ENCODE data around the gene STK16.
"Not testable (repeated sequence)": the region's sequence is repeated elsewhere in the genome, so short reads cannot be mapped to it uniquely, and the experiment has no call there.

STK16 gene

GRCh38 chr2:219245148-219245898, at the start of gene STK16, which contains the start of gene GLB1L:
STK16 (plus strand) TSS chr2:219245479; CDS start chr2:219246000, 521 bp downstream.
GLB1L (minus strand) TSS chr2:219245444; CDS start chr2:219243573, 1,871 bp downstream.
- H3K4me1 ChIP-seq (ENCODE audit: low read depth, poor library complexity, severe bottlenecking): peaks cover 29% of the 10 kb centered on the region
- H3K27me3 ChIP-seq (ENCODE audit: insufficient read depth, low read depth): no peaks in the 10 kb centered on the region

GRCh38 chr2:219197388-219197787, 47.9 kb upstream of the STK16 start:
- H3K4me1 ChIP-seq (ENCODE audit: low read depth, poor library complexity, severe bottlenecking): no peaks in the 10 kb centered on the region
- no peaks in the 10 kb centered on the region for H3K36me3 ChIP-seq (ENCODE audit: insufficient read depth)
- no peaks in the 10 kb centered on the region for H4K20me1 ChIP-seq (ENCODE audit: insufficient read depth)
- no peak overlapping the region for H3K4me3 ChIP-seq (IDR thresholded peaks at IDR 0.05; ENCODE audit: insufficient read depth, low read depth, low read length)
- H3K79me2 ChIP-seq (ENCODE audit: insufficient read depth, low read depth): no peaks in the 10 kb centered on the region
- H3K27me3 ChIP-seq (ENCODE audit: insufficient read depth, low read depth): no peaks in the 10 kb centered on the region; the same call in 1 of the 2 replicates
- H3K27ac ChIP-seq: no peak overlapping the region
- H3K9ac ChIP-seq: no peak overlapping the region
- H3K4me2 ChIP-seq: no peak overlapping the region
- no peak overlapping the region for H2AFZ ChIP-seq (ENCODE audit: low read depth)
- no peak for TF ChIP-seq CTCF (conservative IDR thresholded peaks at IDR 0.05; ENCODE audit: low read depth, low read length)

More at GRCh38 chr2:219245148-219245898, at the start of gene STK16, which contains the start of gene GLB1L:
- Histone ChIP-seq H4K20me1 (ENCODE audit: insufficient read depth) (no peaks in the 10 kb centered on the region), H3K36me3 (ENCODE audit: insufficient read depth) (no peaks in the 10 kb centered on the region), H3K79me2 (ENCODE audit: insufficient read depth, low read depth) (no peaks in the 10 kb centered on the region), H3K4me3 (IDR thresholded peaks at IDR 0.05; ENCODE audit: insufficient read depth, low read depth, low read length) (peak within 1 kb of the TSS; percentile 64), H3K27ac (peak within 1 kb of the TSS; percentile 39), H3K4me2 (peak within 1 kb of the TSS; percentile 81), H3K9ac (peak within 1 kb of the TSS; percentile 62), H2AFZ (ENCODE audit: low read depth) (peak within 1 kb of the TSS; percentile 84)
- TF ChIP-seq CTCF (conservative IDR thresholded peaks at IDR 0.05; ENCODE audit: low read depth, low read length): no peak

- no peak overlapping the region for H3K9ac ChIP-seq
- H2AFZ ChIP-seq (ENCODE audit: low read depth): no peak overlapping the region
- no peaks in the 10 kb centered on the region for H3K79me2 ChIP-seq (ENCODE audit: insufficient read depth, low read depth)
- no peaks in the 10 kb centered on the region for H3K36me3 ChIP-seq (ENCODE audit: insufficient read depth)
- H3K4me3 ChIP-seq (IDR thresholded peaks at IDR 0.05; ENCODE audit: insufficient read depth, low read depth, low read length): no peak overlapping the region
- H3K4me1 ChIP-seq (ENCODE audit: low read depth, poor library complexity, severe bottlenecking): no peaks in the 10 kb centered on the region
- no peaks in the 10 kb centered on the region; the same call in 1 of the 2 replicates for H3K27me3 ChIP-seq (ENCODE audit: insufficient read depth, low read depth)
- no peak overlapping the region for H3K27ac ChIP-seq
- H4K20me1 ChIP-seq (ENCODE audit: insufficient read depth): no peaks in the 10 kb centered on the region
- H3K4me2 ChIP-seq: no peak overlapping the region
- no peak for TF ChIP-seq CTCF (conservative IDR thresholded peaks at IDR 0.05; ENCODE audit: low read depth, low read length)
Observed at GRCh38 chr2:219198974-219199373, 46.3 kb upstream of the STK16 start.

DNA sequence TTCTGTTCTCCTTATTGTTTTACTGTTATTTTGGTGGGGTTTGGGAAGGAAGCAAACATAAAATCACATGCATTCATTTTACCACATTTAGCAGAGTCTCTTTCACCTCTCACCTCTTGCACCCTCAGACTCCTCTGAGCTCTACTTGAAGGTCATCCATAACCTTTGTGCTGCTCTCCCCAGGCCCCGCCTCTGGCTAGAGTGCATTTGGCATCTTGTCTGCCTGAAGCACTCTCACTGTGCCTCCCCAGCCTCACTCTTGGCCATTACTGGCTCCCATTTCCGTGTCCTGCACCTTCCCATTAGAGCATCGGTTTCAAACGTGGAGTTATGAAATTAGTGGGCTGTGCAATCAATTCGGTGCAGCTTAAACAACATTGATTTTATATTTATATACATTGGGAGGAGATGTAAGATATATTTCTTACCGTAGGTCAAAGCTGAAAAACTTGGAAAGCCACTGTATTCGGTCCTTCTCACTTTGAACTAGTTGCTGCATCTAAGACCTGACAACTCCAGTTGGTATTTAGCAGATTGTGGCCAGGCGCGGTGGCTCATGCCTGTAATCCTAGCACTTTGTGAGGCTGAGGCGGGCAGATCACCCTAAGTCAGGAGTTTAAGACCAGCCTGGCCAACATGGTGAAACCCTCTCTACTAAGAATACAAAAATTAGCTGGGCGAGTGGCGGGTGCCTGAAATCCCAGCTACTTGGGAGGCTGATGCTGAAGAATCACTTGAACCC, 45.6 kb upstream of the STK16 start:
- Histone ChIP-seq H2AFZ (ENCODE audit: low read depth) (no peak overlapping the region), H3K36me3 (ENCODE audit: insufficient read depth) (no peaks in the 10 kb centered on the region), H3K9ac (no peak overlapping the region), H4K20me1 (ENCODE audit: insufficient read depth) (no peaks in the 10 kb centered on the region), H3K4me1 (ENCODE audit: low read depth, poor library complexity, severe bottlenecking) (no peaks in the 10 kb centered on the region), H3K79me2 (ENCODE audit: insufficient read depth, low read depth) (no peaks in the 10 kb centered on the region), H3K27me3 (ENCODE audit: insufficient read depth, low read depth) (no peaks in the 10 kb centered on the region; the same call in 1 of the 2 replicates), H3K4me3 (IDR thresholded peaks at IDR 0.05; ENCODE audit: insufficient read depth, low read depth, low read length) (no peak overlapping the region), H3K4me2 (no peak overlapping the region), H3K27ac (no peak overlapping the region)
- no peak for TF ChIP-seq CTCF (conservative IDR thresholded peaks at IDR 0.05; ENCODE audit: low read depth, low read length)

GRCh38 chr2:219200502-219201326, 44.6 kb upstream of the STK16 start:
- not testable (repeated sequence) for H3K79me2 ChIP-seq (ENCODE audit: insufficient read depth, low read depth); H4K20me1 ChIP-seq (ENCODE audit: insufficient read depth); H3K4me2 ChIP-seq; H3K27me3 ChIP-seq (ENCODE audit: insufficient read depth, low read depth); H3K36me3 ChIP-seq (ENCODE audit: insufficient read depth); H3K4me1 ChIP-seq (ENCODE audit: low read depth, poor library complexity, severe bottlenecking); H2AFZ ChIP-seq (ENCODE audit: low read depth); H3K9ac ChIP-seq; H3K4me3 ChIP-seq (IDR thresholded peaks at IDR 0.05; ENCODE audit: insufficient read depth, low read depth, low read length); H3K27ac ChIP-seq

- not testable (repeated sequence) for H3K27me3 ChIP-seq (ENCODE audit: insufficient read depth, low read depth); H3K79me2 ChIP-seq (ENCODE audit: insufficient read depth, low read depth); H2AFZ ChIP-seq (ENCODE audit: low read depth); H3K27ac ChIP-seq; H3K36me3 ChIP-seq (ENCODE audit: insufficient read depth); H3K9ac ChIP-seq; H3K4me2 ChIP-seq; H3K4me3 ChIP-seq (IDR thresholded peaks at IDR 0.05; ENCODE audit: insufficient read depth, low read depth, low read length); H4K20me1 ChIP-seq (ENCODE audit: insufficient read depth)
- H3K4me1 ChIP-seq (ENCODE audit: low read depth, poor library complexity, severe bottlenecking): peaks cover 11% of the 10 kb centered on the region
Observed at GRCh38 chr2:219201331-219201730, 43.9 kb upstream of the STK16 start.
